Suprapubic skin (tissue), 4 donors: ENCODE data around the gene RRM1. TPM values are rescaled to one million over a fixed set of nuclear protein-coding genes. Genes with fewer than 3 reads are reported as not detected.
"Not testable (repeated sequence)": the region's sequence is repeated elsewhere in the genome, so short reads cannot be mapped to it uniquely, and the experiment has no call there.

Experiments used
- DNase-seq, 2 donors: peaks; one replicate each; pipeline ENCODE4 v3.0.0-alpha.2; 2019; ENCODE audit warnings: low spot score in 2 of 2
- H3K27ac ChIP-seq: fragments of 200-600 bp; sonication (generic); one replicate; pipeline ENCODE4 v1.5.1; 2019
- H3K27me3 ChIP-seq: fragments of 200-600 bp; sonication (generic); one replicate; pipeline ENCODE4 v1.5.1; 2019
- H3K36me3 ChIP-seq: fragments of 200-600 bp; sonication (generic); one replicate; pipeline ENCODE4 v1.5.1; 2019
- H3K4me1 ChIP-seq: fragments of 200-600 bp; sonication (generic); one replicate; pipeline ENCODE4 v1.5.1; 2019
- H3K4me3 ChIP-seq: fragments of 200-600 bp; sonication (generic); one replicate; pipeline ENCODE4 v1.5.1; 2019; ENCODE audit warnings: mild to moderate bottlenecking
- H3K9me3 ChIP-seq: fragments of 200-600 bp; sonication (generic); one replicate; pipeline ENCODE4 v1.5.1; 2019
- EP300 ChIP-seq: sonication (generic); formaldehyde crosslinking; IDR thresholded peaks from one replicate; pipeline ENCODE4 v1.6.1; 2017; ENCODE audit warnings: antibody characterized with exemption
- POLR2A ChIP-seq, 2 donors: fragments of 450-650 bp; IDR thresholded peaks; one replicate each; pipeline ENCODE4 v1.6.1; 2017; ENCODE audit warnings: antibody characterized with exemption in 2 of 2, mild to moderate bottlenecking in 2 of 2, moderate library complexity in 2 of 2
- POLR2AphosphoS5 ChIP-seq, 3 donors: sonication (generic); formaldehyde crosslinking; IDR thresholded peaks; one replicate each; pipeline ENCODE4 v1.6.1; 2017; ENCODE audit warnings: antibody characterized with exemption in 3 of 3
- WGBS: methylation state at CpG from one replicate; pipeline ENCODE4 v1.1.5; 2018; 5-methylcytosine and 5-hydroxymethylcytosine counted together
- total RNA-seq, 4 donors: library from RNA; depleted of rRNA; stranded (reverse); fragments of >200 nt; gene quantifications; one replicate each; pipeline ENCODE4 v1.1.0, GENCODE V29; 2016
- TF ChIP-seq, protein P1 (sequence below), 2 donors: fragments of 200-600 bp in 1 of 2; fragments of 450-650 bp in 1 of 2; sonication (generic) in 1 of 2; IDR thresholded peaks; one replicate each; pipeline ENCODE4 v1.5.1; 2016 to 2019; ENCODE audit warnings: antibody characterized with exemption in 2 of 2, mild to moderate bottlenecking in 1 of 2, moderate library complexity in 1 of 2

Gene RRM1
- total RNA-seq, 4 donors from 2014 or later = 70.4 to 145 (median 80.0) TPM

DNA sequence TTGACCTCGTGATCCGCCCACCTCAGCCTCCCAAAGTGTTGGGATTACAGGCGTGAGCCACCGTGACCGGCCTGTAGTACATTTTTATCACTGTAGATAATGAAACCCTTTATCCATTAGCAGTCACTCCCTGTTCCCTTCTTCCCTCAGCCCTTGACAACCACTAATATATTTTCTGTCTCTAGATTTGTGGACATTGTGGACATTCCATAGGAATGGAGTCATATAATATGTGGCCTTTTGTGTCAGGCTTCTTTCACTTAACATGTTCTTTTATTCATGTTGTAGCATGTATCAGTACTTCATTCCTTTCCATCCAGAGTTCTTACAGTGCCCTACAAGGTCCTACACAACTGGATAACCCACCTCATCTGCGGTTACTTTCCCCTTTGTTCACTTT, 30.5 kb downstream of the RRM1 start:
- 94% methylated on average over 6 of the region's 6 CpGs for WGBS
- Histone ChIP-seq H3K4me3 (no peak overlapping the region), H3K27me3 (no peaks in the 10 kb centered on the region), H3K4me1 (no peaks in the 10 kb centered on the region), H3K9me3 (no peaks in the 10 kb centered on the region), H3K27ac (no peak overlapping the region), H3K36me3 (peaks cover 88% of the 10 kb centered on the region)
- TF ChIP-seq POLR2AphosphoS5 (IDR thresholded peaks at IDR 0.05) (no peak), EP300 (no peak), POLR2A (IDR thresholded peaks at IDR 0.05) (no peak)
- TF ChIP-seq, protein P1, sequence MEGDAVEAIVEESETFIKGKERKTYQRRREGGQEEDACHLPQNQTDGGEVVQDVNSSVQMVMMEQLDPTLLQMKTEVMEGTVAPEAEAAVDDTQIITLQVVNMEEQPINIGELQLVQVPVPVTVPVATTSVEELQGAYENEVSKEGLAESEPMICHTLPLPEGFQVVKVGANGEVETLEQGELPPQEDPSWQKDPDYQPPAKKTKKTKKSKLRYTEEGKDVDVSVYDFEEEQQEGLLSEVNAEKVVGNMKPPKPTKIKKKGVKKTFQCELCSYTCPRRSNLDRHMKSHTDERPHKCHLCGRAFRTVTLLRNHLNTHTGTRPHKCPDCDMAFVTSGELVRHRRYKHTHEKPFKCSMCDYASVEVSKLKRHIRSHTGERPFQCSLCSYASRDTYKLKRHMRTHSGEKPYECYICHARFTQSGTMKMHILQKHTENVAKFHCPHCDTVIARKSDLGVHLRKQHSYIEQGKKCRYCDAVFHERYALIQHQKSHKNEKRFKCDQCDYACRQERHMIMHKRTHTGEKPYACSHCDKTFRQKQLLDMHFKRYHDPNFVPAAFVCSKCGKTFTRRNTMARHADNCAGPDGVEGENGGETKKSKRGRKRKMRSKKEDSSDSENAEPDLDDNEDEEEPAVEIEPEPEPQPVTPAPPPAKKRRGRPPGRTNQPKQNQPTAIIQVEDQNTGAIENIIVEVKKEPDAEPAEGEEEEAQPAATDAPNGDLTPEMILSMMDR (IDR thresholded peaks at IDR 0.05) = no peak
- DNase-seq = no peak

DNA sequence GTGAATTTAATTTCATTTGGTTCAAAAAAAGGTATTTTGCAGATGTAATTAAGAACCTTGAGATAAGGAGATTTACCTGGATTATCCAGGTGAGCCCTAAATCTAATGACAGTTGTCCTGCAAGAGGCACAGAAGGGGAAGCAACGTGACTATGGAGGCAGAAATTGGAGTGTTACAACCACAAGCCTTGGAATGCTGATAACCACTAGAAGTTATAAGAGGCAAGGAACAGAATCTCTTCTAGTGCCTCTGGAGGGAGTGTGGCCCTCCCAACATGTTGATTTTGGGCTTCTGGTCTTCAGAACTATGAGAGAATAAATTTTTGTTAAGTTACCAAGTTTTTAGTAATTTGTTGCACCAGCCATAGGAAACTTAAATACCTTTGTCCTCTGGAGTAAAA, 32.8 kb downstream of the RRM1 start:
- Histone ChIP-seq H3K36me3 (peaks cover 88% of the 10 kb centered on the region), H3K4me1 (no peaks in the 10 kb centered on the region), H3K4me3 (no peak overlapping the region), H3K27ac (no peak overlapping the region), H3K9me3 (no peaks in the 10 kb centered on the region), H3K27me3 (no peaks in the 10 kb centered on the region)
- TF ChIP-seq, protein P1 (IDR thresholded peaks at IDR 0.05) = no peak
- no peak for TF ChIP-seq POLR2A (IDR thresholded peaks at IDR 0.05)
- no peak for TF ChIP-seq POLR2AphosphoS5 (IDR thresholded peaks at IDR 0.05)
- no peak for DNase-seq
- 89% methylated on average over 1 of the region's 1 CpG for WGBS

DNA sequence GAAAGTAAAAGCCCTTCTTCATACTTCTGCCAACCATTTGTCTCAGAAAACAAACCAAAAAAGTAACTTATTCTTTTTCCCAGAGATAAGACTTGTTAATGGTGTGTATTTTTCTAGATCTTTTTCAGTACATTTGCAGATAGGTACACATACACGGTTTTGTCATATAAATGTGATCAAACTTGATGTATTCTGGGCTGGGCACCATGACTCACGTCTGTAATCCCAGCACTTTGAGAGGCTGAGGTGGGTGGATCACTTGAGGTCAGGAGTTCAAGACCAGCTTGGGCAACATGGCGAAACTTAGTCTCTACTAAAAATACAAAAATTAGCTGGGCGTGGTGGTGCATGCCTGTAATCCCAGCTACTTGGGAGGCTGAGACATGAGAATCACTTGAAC, 35.6 kb downstream of the RRM1 start:
- not testable (repeated sequence) for DNase-seq, H3K27me3 ChIP-seq, H3K4me3 ChIP-seq, H3K4me1 ChIP-seq, H3K9me3 ChIP-seq, H3K27ac ChIP-seq
- WGBS = 84% methylated on average over 4 of the region's 4 CpGs
- peaks cover 86% of the 10 kb centered on the region for H3K36me3 ChIP-seq

DNA sequence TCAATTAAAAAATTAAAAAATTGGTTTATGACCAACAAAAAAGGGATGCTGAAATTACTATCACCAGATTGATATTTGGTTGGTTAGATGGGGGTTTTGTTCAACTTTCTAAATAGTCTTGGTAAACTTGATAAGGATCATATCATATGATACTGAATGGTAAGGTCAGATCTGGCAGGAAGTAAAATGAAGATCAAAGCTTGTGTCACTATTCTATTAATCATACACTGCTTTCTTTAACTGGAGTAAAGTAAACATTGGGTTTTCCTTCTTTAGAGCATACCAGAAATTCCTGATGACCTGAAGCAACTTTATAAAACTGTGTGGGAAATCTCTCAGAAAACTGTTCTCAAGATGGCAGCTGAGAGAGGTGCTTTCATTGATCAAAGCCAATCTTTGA, 40.2 kb downstream of the RRM1 start:
- no peak overlapping the region for H3K27ac ChIP-seq
- no peak overlapping the region for H3K4me3 ChIP-seq
- no peak for TF ChIP-seq EP300
- TF ChIP-seq POLR2A (IDR thresholded peaks at IDR 0.05) = no peak
- TF ChIP-seq, protein P1 (IDR thresholded peaks at IDR 0.05) = no peak
- TF ChIP-seq POLR2AphosphoS5 (IDR thresholded peaks at IDR 0.05) = no peak
- no peak for DNase-seq
- peaks cover 4% of the 10 kb centered on the region for H3K9me3 ChIP-seq
- H3K4me1 ChIP-seq = no peaks in the 10 kb centered on the region
- H3K27me3 ChIP-seq = no peaks in the 10 kb centered on the region
- peaks cover 79% of the 10 kb centered on the region for H3K36me3 ChIP-seq

DNA sequence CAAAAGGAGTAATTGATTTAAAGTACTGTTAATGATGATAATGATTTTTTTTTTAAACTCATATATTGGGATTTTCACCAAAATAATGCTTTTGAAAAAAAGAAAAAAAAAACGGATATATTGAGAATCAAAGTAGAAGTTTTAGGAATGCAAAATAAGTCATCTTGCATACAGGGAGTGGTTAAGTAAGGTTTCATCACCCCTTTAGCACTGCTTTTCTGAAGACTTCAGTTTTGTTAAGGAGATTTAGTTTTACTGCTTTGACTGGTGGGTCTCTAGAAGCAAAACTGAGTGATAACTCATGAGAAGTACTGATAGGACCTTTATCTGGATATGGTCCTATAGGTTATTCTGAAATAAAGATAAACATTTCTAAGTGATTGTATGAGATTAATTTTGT, 43.9 kb downstream of the RRM1 start:
- no peak overlapping the region for H3K27ac ChIP-seq
- peaks cover 11% of the 10 kb centered on the region for H3K9me3 ChIP-seq
- no peaks in the 10 kb centered on the region for H3K27me3 ChIP-seq
- H3K36me3 ChIP-seq = peaks cover 57% of the 10 kb centered on the region
- TF ChIP-seq EP300 (no peak), POLR2AphosphoS5 (IDR thresholded peaks at IDR 0.05) (no peak), POLR2A (IDR thresholded peaks at IDR 0.05) (no peak)
- TF ChIP-seq, protein P1 (IDR thresholded peaks at IDR 0.05) = no peak
- no peaks in the 10 kb centered on the region for H3K4me1 ChIP-seq
- 89% methylated on average over 1 of the region's 1 CpG for WGBS
- no peak overlapping the region for H3K4me3 ChIP-seq
- DNase-seq = no peak

DNA sequence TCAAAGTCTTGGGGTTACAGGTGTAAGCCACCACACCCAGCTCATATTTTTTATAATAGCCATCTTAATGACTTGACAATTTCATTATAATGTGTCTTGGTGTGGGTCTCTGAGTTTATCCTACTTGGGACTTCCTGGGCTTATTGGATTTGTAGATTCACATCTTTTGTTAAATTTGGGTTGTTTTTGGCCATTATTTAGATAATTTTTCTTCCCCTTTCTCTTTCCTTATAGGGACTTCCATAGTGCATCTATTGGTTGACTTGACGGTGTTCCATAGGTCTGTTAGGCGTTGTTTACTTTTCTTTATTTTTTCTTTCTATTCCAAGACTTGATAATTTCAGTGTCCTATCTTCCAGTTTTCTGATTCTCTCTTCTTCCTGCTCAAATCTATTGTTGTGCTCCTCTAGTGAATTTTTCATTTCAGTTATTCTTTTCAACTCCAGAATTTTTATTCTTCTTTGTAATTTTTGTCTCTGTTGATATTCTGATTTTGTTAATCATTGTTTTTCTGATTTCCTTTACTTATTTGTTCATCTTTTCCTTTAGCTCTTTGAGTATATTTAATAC, 45.6 kb downstream of the RRM1 start:
- Histone ChIP-seq H3K4me1 (no peaks in the 10 kb centered on the region), H3K36me3 (peaks cover 42% of the 10 kb centered on the region), H3K27me3 (no peaks in the 10 kb centered on the region), H3K4me3 (no peak overlapping the region), H3K27ac (no peak overlapping the region), H3K9me3 (peaks cover 11% of the 10 kb centered on the region)
- TF ChIP-seq POLR2A (IDR thresholded peaks at IDR 0.05) (no peak), EP300 (no peak), POLR2AphosphoS5 (IDR thresholded peaks at IDR 0.05) (no peak)
- TF ChIP-seq, protein P1 (IDR thresholded peaks at IDR 0.05) = no peak
- DNase-seq = no peak
- WGBS = 99% methylated on average over 2 of the region's 2 CpGs
